ENCODE data around the gene LRBA. TPM values are rescaled to one million over a fixed set of nuclear protein-coding genes. Genes with fewer than 3 reads are reported as not detected.
A peak's percentile ranks its signal among the peaks of the same experiment; 100 is the strongest.

LRBA gene
- total and polyA plus RNA-seq, 8 donors = 43.3 to 62.5 (median 52.3) TPM

DNA sequence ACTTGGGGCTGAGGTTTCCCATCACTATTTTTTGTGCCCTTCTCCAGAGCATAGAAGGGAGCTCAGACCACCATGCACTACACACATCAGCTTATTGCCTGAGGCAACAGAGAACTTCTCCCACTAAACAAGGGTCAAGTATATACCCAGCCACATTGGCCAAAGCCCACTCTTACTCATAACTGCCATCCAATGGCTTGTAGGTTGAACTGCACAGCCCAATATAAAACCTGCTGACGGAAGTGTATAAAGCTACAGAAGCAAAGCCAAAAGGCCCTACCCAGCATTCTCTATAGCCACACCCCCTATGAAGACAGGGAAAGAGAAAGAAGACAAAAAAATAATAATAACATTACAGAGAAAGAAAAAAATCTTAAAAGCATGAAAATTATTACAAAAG, 139.7 kb downstream of the LRBA start:
- TF ChIP-seq CTCF (IDR thresholded peaks at IDR 0.05) = no peak
- no peaks in the 10 kb centered on the region for H3K27me3 ChIP-seq
- intact Hi-C loops (cut with DNase I) = no loop called here
- no peak for DNase-seq
- ATAC-seq = no peak
- H3K4me3 ChIP-seq = no peak overlapping the region
- H3K36me3 ChIP-seq = peaks cover 0 to 7% of the 10 kb centered on the region in 2 donors
- peaks cover 0 to 2% of the 10 kb centered on the region in 2 donors for H3K9me3 ChIP-seq
- no peak overlapping the region for H3K27ac ChIP-seq
- no peaks in the 10 kb centered on the region for H3K4me1 ChIP-seq

DNA sequence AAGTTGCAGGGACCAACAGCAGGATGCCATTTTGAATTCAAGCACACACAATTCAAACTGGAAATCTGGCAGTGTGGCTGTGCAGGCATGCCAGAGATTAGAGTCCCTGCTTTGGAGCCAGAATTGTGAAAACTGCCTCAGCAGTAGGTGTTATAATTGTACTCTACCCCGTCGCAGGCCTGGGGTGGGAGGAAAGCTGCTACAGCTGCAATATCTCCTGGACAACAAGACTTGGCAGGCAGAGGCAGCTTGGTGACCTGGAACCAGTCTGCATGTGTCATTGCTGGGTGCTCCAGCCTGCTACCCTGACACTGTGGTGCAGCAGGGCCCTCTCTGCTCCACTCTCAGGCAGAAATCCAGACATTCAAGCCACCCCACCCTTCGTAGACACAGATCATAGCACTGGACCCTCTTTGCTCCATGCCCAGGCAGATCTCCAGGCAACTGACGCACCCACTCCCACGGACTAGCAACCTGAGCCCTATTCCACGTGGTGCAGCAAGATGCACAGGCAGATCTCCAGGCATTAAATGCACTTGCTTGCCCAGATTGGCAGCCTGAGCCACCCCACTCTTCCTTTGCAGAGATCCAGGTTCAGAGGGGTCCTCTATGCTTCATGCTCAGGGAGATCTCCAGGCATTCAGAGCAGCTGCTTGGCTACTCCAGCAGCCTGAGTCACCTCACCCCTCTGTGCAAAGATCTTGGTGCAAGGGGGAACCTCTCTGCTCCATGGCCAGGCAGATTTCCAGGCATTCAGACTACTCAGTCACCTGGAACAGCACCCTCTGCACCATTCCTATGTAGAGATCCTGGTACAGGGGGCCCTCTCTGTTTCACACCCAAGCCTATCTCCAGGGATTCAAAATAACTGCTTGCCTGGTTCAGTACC, 140.5 kb downstream of the LRBA start:
- ATAC-seq = no peak

GRCh38 chr4:150867148-150867547, 147.9 kb downstream of the LRBA start:
- peak; percentile 92 for ATAC-seq
- peak in 2 of 4 donors; percentile 59 to 82 for DNase-seq
- intact Hi-C loops (cut with DNase I) = loop anchor here in 1 of 2 donors (10.0 kb wide), 2 partner anchors 572 to 862 kb away; no protein-coding TSS in a partner anchor
- Histone ChIP-seq H3K27ac (no peak overlapping the region), H3K4me1 (no peaks in the 10 kb centered on the region), H3K4me3 (no peak overlapping the region), H3K27me3 (no peaks in the 10 kb centered on the region), H3K9me3 (no peaks in the 10 kb centered on the region), H3K36me3 (peaks cover 0 to 5% of the 10 kb centered on the region in 2 donors)
- TF ChIP-seq CTCF (IDR thresholded peaks at IDR 0.05) = peak; percentile 36 to 49

More for the DNA sequence above, 140.5 kb downstream of the LRBA start:
- Histone ChIP-seq H3K4me3 (no peak overlapping the region), H3K27ac (no peak overlapping the region), H3K36me3 (peaks cover 0 to 3% of the 10 kb centered on the region in 2 donors), H3K4me1 (no peaks in the 10 kb centered on the region), H3K27me3 (no peaks in the 10 kb centered on the region), H3K9me3 (peaks cover 0 to 2% of the 10 kb centered on the region in 2 donors)
- no peak for TF ChIP-seq CTCF (IDR thresholded peaks at IDR 0.05)
- DNase-seq = peak in 2 of 4 donors; percentile 15 to 41
- intact Hi-C loops (cut with DNase I) = no loop called here

DNA sequence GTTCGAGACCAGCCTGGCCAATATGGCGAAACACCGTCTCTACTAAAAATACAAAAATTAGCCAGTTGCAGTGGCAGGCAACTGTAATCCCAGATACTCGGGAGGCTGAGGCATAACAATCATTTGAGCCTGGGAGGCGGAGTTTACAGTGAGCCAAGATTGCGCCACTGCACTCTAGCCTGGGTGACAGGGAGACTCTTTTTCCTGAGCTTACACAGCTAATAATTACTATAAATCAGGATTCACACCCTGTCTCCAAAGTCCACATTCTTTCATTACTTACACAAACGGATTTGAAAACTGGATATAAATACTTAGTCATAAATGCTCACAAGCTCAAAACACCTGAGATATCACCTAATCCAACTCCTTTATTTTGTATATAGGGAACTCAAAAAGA, 151.6 kb downstream of the LRBA start:
- no peaks in the 10 kb centered on the region for H3K4me1 ChIP-seq
- DNase-seq = no peak
- no peaks in the 10 kb centered on the region for H3K36me3 ChIP-seq
- no peak overlapping the region for H3K4me3 ChIP-seq
- no peak overlapping the region for H3K27ac ChIP-seq
- intact Hi-C loops (cut with DNase I) = loop anchor here in 1 of 2 donors (10.0 kb wide), 2 partner anchors 569 to 859 kb away; no protein-coding TSS in a partner anchor
- no peak for TF ChIP-seq CTCF (IDR thresholded peaks at IDR 0.05)
- no peaks in the 10 kb centered on the region for H3K9me3 ChIP-seq
- ATAC-seq = no peak
- H3K27me3 ChIP-seq = no peaks in the 10 kb centered on the region

- ATAC-seq (no peak), DNase-seq (peak in 1 of 4 donors; percentile 28)
- Histone ChIP-seq H3K27me3 (no peaks in the 10 kb centered on the region), H3K9me3 (no peaks in the 10 kb centered on the region), H3K4me1 (no peaks in the 10 kb centered on the region), H3K4me3 (no peak overlapping the region), H3K36me3 (no peaks in the 10 kb centered on the region), H3K27ac (no peak overlapping the region)
- intact Hi-C loops (cut with DNase I) = loop anchor here in 1 of 2 donors (10.0 kb wide), 2 partner anchors 568 to 858 kb away; no protein-coding TSS in a partner anchor
- no peak for TF ChIP-seq CTCF (IDR thresholded peaks at IDR 0.05)
These were observed 152.3 kb downstream of the LRBA start for GRCh38 chr4:150862829-150863228.
